Skin epidermis (tissue), 12 donors: Measurements from ENCODE around the gene CYB561.

Experiments used
- H3K27ac ChIP-seq, 21 experiments: fragments of 200-600 bp; sonication (generic) in 11 of 21; one replicate each; pipeline ENCODE4 v1.5.0; 2020; ENCODE audit warnings: mild to moderate bottlenecking in 3 of 21, inconsistent platforms in 2 of 21, moderate library complexity in 2 of 21
- H3K4me3 ChIP-seq, 7 experiments: fragments of 200-600 bp; sonication (generic) in 2 of 7; one replicate each; pipeline ENCODE4 v1.5.0; 2020; ENCODE audit warnings: inconsistent platforms in 2 of 7, mild to moderate bottlenecking in 2 of 7, moderate library complexity in 1 of 7

CYB561 gene

DNA sequence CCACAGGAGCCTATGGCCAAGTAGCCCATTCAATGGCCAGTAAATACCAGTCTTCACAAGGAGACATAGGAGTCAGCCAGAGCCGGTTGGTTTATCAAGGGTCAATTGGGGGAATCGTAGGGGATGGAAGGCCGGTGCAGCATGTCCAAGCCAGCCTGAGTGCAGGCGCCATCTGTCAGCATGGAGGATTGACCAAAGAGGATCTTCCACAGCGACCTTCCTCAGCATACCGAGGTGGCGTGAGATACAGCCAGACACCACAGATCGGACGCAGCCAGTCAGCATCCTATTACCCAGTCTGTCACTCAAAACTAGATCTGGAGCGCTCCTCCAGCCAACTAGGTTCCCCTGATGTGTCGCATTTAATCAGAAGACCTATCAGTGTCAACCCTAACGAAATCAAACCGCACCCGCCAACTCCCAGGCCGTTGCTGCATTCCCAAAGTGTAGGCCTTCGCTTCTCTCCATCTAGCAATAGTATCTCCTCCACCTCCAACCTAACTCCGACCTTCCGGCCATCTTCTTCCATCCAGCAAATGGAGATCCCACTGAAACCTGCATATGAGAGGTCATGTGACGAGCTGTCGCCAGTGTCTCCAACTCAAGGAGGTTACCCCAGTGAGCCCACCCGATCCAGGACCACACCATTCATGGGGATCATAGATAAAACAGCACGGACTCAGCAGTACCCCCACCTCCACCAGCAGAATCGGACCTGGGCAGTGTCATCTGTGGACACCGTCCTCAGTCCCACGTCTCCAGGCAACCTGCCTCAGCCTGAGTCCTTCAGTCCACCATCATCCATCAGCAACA is 25.0 kb downstream of the CYB561 start:
- Histone ChIP-seq H3K4me3 (no peak overlapping the region), H3K27ac (no peak overlapping the region)

DNA sequence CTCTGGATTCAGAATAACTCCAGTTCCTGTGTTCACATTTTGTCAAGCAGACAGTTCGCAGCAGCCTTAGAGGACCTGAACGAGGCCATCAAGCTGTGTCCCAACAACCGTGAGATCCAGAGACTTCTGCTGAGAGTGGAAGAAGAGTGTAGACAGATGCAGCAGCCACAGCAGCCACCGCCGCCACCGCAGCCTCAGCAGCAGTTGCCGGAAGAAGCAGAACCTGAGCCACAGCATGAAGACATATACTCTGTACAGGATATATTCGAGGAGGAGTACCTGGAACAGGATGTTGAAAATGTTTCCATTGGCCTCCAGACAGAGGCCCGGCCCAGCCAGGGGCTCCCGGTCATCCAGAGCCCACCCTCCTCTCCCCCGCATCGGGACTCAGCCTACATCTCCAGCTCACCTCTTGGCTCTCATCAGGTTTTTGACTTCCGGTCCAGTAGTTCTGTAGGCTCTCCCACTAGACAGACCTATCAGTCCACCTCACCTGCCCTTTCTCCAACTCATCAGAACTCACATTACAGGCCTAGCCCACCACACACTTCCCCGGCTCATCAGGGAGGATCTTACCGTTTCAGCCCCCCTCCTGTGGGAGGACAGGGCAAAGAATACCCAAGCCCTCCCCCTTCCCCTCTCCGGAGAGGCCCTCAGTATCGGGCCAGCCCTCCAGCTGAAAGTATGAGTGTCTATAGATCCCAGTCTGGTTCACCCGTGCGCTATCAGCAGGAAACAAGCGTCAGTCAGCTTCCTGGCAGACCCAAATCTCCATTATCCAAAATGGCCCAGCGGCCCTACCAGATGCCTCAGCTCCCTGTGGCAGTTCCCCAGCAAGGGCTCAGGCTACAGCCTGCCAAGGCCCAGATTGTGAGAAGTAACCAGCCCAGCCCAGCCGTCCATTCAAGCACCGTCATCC is 25.9 kb downstream of the CYB561 start:
- H3K4me3 ChIP-seq = no peak overlapping the region
- peak overlapping the region in 1 of 21 experiments; percentile 51 for H3K27ac ChIP-seq

DNA sequence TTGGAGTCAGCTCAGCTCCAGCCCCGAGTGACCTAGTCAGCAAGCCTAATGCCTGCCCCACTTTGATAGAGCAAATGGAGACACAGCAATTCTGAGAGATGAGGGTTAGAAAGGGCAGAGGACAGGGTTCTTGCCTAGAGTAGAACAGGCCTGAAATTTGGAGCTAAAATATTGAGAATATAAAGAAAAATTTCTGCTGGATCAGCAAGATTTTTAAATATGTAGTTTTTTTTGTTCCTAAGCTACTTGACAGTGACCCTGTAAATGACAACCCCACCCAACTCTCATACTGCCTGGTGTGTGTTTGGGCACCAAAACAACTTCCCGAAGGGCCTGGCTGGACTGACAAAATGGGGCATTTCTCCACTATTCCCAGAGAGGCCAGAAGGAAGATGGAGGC is 26.7 kb downstream of the CYB561 start:
- no peak overlapping the region for H3K27ac ChIP-seq
- H3K4me3 ChIP-seq = no peak overlapping the region

DNA sequence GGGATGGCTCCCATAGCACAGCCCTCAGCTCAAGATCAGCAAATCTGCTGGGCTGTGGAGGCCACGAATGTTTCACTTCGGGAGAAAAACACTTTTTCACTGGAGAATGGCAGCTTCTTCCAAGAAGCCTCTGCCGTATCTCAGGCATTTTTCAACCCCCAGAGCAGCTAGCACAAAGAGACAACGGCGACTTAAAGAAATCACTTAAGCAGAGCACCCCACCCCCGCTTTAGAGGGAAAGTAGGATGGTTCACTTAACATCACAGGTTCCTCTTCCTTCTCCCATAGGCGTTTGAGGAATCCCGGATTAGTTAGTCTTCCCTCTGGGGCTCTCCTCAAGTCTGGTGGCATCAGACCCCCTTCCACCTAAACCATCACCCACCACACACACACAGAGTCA is 27.6 kb downstream of the CYB561 start:
- H3K27ac ChIP-seq = no peak overlapping the region

DNA sequence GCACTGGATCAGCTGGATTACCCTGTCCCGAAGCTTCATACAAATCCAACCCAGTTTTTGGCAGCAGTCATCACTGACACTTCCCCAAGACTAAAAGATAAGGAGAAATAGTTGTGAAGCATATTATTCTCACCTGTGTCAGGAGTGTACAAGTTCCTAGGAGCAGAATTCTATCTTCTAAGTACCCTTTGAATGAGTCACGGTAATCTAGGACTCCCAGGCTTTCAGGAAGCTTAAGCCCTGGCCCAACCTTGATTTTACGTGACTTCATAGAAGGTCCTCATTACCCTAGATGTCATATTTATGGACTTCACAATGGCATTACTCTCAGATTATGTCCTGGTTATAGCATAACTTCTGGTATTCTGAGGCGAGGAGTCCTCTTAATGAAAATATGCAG is 31.9 kb downstream of the CYB561 start:
- Histone ChIP-seq H3K27ac (no peak overlapping the region), H3K4me3 (no peak overlapping the region)

More for the DNA sequence above, 27.6 kb downstream of the CYB561 start:
- H3K4me3 ChIP-seq = no peak overlapping the region

DNA sequence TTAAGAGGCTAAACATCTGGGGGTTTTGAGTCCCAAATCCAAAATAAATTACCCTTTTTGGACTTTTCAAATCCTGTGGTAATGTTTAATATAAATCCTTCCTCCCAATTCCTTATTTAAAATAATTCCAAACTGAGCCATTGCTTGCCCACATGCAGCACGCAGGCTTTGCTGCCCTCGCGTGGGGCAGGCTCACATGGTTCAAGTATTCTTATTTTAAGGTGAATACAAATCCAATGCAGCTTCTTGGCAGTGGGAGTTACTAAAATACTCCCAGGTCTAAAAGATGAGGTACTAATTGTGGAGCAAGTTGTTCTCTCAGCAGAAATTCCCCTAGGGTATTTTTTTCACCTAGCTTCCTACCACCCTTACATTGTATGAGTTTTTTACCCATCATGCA is 33.0 kb downstream of the CYB561 start:
- no peak overlapping the region for H3K27ac ChIP-seq
- no peak overlapping the region for H3K4me3 ChIP-seq

DNA sequence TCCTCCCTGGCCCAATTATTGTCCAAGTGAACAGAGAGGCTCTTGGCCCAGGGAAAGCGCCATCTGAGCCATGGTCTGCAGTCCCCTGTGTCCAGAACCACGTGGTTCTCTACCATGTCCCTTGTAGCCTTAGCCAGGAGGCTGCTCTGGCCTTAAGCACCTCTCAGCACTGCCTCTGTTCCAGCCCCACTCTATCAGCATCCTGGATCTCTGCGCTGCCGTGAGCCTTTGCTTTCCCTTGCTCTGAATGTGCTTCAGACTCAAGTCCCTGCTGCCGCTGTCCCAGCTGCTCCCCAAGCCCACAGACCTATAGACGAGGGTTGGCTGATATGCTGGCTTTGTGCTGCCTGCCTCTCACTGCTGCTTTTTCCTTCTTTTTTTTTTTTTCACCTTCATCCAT is 33.9 kb downstream of the CYB561 start:
- Histone ChIP-seq H3K27ac (no peak overlapping the region), H3K4me3 (no peak overlapping the region)

DNA sequence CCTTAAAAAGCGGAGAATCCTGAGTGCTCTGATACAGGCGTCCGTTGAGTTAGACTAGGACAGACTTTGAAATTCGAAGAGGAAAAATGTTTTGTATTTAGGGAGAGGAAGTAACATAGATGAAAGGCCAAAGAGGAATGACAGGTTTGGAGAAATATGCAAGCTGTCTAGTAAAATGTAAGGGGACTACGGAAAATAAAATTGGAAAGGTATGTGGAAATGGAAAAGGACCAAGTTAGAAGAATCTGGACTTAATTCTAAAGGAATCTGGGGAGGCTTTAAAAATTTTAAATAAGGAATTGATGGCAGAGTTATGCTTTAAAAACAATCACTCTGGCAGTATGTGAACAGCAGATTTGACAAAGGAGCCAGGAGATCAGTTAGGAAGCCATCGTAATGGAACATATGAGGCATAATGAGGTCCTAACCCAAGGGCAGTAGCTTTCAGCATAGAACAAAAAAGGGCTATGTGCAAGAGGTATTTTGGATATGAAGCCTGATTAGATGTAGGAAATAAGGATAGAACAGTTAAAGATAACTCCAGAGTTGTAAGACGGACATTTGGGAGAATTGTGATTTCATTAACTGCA is 38.3 kb downstream of the CYB561 start:
- Histone ChIP-seq H3K27ac (peak overlapping the region in 1 of 21 experiments; percentile 6), H3K4me3 (no peak overlapping the region)

DNA sequence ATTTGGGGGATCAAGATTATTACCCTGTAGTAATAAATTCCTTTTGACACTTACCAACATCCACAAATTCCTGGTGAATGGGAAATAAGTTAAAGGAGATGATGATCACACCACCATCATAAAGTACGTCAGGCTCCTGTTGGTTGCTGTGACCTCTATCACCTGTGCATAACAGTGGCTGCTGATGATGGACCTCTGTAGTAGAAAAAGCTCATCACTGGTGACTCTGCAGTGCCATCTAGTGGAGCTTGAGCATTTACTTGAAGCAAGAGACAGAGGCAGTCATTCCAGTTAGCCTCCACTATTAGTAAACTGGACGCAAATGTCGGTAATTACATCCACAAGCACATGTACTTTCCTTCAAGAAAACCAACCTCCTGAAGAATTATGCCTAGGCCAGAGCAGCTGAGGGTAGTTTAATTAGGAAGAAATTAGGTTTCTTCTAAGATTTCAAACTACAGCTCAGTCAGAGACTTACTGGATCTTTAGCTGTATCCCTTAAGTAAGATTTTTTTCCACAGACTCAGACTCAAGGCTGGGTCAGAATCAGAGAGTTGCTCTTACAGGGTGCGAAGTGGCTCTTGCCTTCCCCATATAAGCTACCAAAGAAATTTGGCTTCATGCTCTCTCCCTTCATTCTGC is 39.3 kb downstream of the CYB561 start:
- no peak overlapping the region for H3K4me3 ChIP-seq
- no peak overlapping the region for H3K27ac ChIP-seq

DNA sequence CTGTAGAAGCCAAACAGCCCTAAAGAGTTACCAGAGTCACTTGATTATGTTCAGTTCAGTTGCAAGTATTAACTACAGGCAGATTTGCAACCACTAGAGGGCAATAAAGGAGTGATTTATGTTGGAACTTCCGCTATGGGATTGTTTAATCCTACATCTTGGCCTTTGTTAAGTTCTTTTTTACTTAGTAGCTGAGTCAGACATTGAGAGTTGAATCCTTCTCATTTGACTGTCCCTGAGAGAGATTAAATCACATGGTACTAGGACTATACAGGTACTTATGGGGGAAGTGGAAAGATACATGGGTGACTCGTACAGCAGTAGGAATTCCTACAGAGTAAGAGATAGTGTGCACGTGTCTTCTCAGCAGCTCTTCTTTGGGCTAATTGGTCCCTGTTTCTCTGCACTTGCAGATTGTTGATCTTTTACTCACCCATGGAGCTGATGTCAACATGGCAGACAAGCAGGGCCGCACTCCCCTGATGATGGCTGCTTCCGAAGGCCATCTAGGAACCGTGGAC is 40.3 kb downstream of the CYB561 start:
- Histone ChIP-seq H3K27ac (no peak overlapping the region), H3K4me3 (no peak overlapping the region)

DNA sequence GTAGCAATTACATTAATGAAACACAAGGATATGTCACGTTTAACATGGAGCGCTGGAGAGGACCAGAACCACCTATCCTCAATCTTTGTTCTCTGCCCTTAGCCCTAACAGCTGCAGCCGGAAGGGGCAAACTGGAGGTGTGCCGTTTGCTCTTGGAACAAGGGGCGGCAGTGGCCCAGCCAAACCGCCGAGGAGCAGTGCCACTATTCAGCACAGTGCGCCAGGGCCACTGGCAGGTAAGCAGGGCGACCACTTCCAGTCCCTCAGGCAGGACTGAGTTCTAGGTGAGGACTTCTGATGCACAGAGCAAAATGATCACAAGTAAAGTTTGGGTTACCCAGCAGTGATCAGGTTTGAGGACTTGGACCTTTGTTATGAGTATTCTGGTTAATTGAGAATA is 41.1 kb downstream of the CYB561 start:
- no peak overlapping the region for H3K4me3 ChIP-seq
- H3K27ac ChIP-seq = no peak overlapping the region

DNA sequence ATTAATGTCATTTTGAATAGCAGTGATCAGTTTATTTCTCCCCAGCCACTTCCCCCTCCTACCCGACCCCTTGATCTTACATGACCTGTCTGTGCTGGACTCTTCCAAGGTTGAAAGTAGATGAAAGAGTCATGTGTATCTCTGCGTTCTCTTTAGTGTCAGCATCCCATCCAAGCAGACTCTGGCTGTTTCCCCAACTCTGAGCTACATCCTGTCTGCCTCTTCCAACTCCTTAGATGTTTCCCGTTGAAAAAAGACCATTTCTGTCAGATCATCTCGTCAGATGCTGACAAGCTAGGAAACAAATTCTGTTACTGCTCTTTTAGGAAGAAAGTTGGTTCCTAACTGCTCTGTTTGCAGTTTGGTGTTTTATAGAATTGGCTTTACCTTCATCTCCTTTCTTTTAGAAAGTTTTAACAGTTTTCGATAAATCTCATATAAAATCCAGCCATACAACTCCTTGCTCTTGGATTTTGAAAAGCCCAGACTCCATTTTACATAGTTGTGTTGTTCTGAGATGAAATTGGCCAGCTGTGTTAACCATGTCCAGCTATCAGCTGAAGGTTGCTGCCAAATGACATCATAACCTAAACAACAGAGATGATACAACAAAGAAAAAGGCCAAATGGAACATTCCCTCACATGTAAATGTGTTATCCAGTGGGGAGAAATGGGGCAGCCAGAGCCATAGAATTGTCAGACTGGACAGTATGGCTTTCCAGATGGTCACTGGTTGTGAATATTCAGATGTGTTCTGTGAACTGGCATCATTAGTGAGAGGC is 43.5 kb downstream of the CYB561 start:
- Histone ChIP-seq H3K27ac (peak overlapping the region in 2 of 21 experiments; percentile 16 to 20), H3K4me3 (no peak overlapping the region)

DNA sequence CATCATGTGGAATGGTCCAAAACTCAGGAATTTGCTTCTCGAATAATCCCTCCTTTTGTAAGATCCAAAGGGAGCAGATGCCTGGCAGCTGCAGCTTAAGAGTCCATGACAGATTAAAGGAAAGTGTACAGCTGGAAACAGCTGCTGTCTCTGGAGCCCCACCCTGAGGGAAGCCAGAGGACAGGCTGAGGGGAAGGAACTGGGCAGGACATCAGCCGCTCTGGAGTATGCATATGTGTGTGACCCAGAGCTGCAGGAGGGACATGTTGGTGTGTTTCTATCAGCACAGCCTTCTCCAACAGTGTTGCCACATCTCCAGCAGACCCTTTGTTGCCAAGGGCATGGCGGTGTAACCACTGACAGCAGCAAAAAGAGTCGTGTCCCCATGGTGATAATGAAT is 46.2 kb downstream of the CYB561 start:
- Histone ChIP-seq H3K27ac (peak overlapping the region in 9 of 21 experiments; percentile 24 to 71 (median 57)), H3K4me3 (no peak overlapping the region)

DNA sequence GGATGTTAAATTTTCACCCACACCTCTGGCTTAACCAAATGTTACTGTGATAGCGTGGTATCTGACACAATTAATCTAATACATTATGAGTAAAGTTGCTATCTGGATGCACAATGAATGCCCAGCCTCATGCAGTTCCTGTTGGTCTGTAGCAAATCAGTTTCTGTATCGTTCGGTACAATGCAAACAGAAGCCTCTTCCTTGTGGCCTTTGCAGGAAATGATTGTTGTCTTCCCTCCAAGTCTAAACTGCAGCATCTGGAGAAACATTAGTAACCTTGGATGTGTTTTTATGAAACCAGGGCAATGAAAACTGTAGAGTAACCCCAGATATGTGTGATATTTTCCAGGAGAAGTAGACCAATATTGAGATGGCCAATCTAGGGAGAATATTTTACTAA is 46.8 kb downstream of the CYB561 start:
- peak overlapping the region in 9 of 21 experiments; percentile 24 to 71 (median 57) for H3K27ac ChIP-seq
- H3K4me3 ChIP-seq = no peak overlapping the region

DNA sequence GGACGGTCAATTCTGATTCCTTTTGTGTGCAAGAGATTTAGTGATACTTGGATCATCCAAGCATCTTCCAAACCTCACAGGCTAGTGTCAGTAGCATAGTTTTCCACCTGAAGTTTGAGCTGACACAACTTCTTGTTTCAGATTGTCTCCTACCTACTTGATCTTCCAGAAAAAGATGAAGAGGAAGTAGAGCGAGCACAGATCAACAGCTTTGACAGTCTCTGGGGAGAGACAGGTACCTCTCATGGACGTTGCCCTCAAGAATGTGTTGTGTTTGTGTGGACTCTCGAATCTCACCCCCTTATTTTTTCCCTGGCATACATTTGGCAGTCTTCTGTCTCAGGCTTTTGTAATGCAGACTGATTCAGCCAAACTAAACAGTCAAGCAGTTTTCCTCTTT is 47.4 kb downstream of the CYB561 start:
- H3K4me3 ChIP-seq = no peak overlapping the region
- peak overlapping the region in 9 of 21 experiments; percentile 24 to 71 (median 57) for H3K27ac ChIP-seq

DNA sequence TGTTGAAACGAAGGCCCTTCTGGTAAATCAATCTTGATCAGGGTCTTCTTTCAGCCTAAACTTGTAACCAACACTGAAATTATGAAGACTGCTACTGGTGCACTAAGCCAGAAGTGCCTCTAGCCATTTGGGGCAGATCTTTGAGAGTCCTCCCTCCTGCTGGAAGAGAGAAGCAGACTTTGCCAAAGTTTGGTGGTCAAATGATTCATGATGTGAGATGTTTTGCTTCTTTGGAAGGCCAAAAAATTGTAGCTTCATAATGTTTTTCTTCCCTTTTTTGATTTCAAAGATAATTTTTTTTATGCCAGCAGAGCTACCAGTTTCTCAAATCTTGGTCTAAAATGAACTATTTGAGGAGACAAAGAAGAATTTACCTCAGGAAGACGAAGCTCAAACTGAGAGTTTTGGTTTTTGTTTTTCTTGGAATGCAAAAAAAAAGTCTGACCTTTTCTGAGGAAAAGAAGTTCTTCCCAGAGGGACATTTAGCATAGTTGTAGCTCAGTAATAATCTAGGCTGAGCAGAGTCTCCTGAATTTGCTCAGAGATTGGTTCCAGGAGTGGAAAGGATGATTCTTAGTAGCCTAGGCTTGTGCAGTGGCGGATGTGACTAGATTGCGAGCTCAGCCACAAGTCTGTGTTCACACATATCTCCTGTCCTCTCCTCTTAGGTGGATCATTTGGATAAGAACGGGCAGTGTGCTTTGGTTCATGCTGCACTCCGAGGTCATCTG is 50.9 kb downstream of the CYB561 start:
- Histone ChIP-seq H3K27ac (peak overlapping the region in 8 of 21 experiments; percentile 21 to 58 (median 40)), H3K4me3 (no peak overlapping the region)

DNA sequence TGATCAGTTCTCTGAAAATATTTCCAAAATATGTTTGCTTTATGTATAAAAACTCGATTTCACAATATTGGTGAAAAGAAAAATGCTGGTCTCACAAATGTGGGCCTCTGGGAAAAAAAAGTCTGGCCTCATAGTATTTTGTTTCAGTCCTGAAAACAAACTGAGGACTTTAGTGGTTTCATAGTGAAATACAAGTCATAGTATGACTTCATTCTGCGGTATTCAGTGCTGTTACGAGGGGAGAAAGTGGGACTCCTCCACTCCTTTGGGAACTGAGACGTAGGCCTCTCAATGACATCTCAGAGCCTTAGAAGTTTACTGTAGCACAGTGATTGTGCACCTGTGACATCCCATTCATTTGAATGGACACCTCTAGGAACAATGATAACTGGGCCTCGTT is 56.0 kb downstream of the CYB561 start:
- Histone ChIP-seq H3K4me3 (no peak overlapping the region), H3K27ac (no peak overlapping the region)

DNA sequence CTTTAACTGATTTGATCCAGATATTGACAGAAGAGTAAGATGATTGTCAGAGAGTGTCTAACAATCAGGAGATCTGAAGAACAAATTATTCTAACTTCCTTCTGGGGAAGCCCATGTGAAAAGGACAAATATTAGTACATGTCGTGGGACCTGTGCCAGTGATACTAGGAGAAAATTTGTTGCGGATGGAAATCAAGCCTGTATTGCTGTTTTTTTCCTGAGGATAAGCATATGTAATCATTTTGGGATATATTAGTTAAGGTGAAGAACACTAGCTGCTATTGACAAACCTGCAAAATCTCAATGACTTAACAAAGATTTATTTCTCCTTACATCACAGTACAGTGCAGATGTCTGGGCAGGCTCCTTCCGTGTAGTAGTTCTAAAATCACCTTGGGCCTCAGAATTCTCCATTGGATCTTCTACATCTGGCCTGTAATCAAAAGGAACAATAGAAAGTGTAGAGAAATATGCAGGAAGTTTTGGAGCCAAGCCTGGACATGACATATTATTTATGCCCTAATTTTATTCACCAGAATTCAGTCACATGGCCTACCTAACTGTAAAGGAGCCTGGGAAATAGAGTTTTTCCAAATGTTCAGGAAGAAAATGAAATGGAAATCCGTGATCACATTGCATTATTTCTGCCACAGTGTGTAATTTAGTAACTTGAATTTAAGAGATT is 58.3 kb downstream of the CYB561 start:
- Histone ChIP-seq H3K27ac (no peak overlapping the region), H3K4me3 (no peak overlapping the region)
